K562 (cell line): Measurements from ENCODE around the gene TSPAN14. TPM values are rescaled to one million over a fixed set of nuclear protein-coding genes. Genes with fewer than 3 reads are reported as not detected.

Experiments used
- DLX4 ChIP-seq: fragments of 250-450 bp; sonication (Bioruptor Pico); IDR thresholded peaks from 2 replicates; pipeline ENCODE4 v1.6.1; 2021; ENCODE audit warnings: mild to moderate bottlenecking
- GATAD2B ChIP-seq: fragments of 450-650 bp; IDR thresholded peaks from 2 replicates; pipeline ENCODE4 v1.6.1; 2017; ENCODE audit warnings: mild to moderate bottlenecking, borderline replicate concordance
- KDM1A ChIP-seq, 2 experiments: fragments of 450-650 bp; IDR thresholded peaks; 2 replicates each; pipeline ENCODE4 v1.6.1; 2016; ENCODE audit warnings: mild to moderate bottlenecking in 2 of 2
- MED1 ChIP-seq: sonication (generic); formaldehyde crosslinking; IDR thresholded peaks from 2 replicates; pipeline ENCODE4 v1.8.1; 2023; ENCODE audit warnings: missing genetic modification reagents, borderline replicate concordance
- MTA1 ChIP-seq: fragments of 450-650 bp; IDR thresholded peaks from 2 replicates; pipeline ENCODE4 v1.6.1; 2017; ENCODE audit warnings: borderline replicate concordance
- RFX1 ChIP-seq: fragments of 450-650 bp; IDR thresholded peaks from 2 replicates; pipeline ENCODE4 v1.6.1; 2016; ENCODE audit warnings: mild to moderate bottlenecking, moderate library complexity
- SIN3A ChIP-seq, 2 experiments: fragments of 150-350 bp in 1 of 2; IDR thresholded peaks; 2 replicates each; pipeline ENCODE4 v1.6.1; 2011 to 2016; ENCODE audit warnings: borderline replicate concordance in 2 of 2, low read depth in 2 of 2, low read length in 2 of 2, mild to moderate bottlenecking in 2 of 2, moderate library complexity in 2 of 2; ENCODE audit not compliant: control insufficient read depth in 1 of 2
- ZBTB43 ChIP-seq: sonication (generic); formaldehyde crosslinking; IDR thresholded peaks from 2 replicates; pipeline ENCODE4 v1.8.0; 2023; ENCODE audit warnings: mild to moderate bottlenecking, missing genetic modification reagents
- ZC3H4 ChIP-seq: sonication (generic); formaldehyde crosslinking; IDR thresholded peaks from 2 replicates; pipeline ENCODE4 v1.9.0; 2021; ENCODE audit warnings: missing genetic modification reagents, borderline replicate concordance
- ZNF212 ChIP-seq: fragments of 450-650 bp; formaldehyde crosslinking; IDR thresholded peaks from 2 replicates; pipeline ENCODE4 v1.4.0; 2020; ENCODE audit warnings: mild to moderate bottlenecking
- ZNF311 ChIP-seq: fragments of 250-450 bp; sonication (Bioruptor Pico); IDR thresholded peaks from 2 replicates; pipeline ENCODE4 v1.4.0; 2020; ENCODE audit warnings: mild to moderate bottlenecking, moderate library complexity
- polyA plus RNA-seq, 8 experiments: library from polyadenylated mRNA; depleted of rRNA in 4 of 8; stranded (reverse) in 5 of 8; unstranded in 3 of 8; fragments of >200 nt; fragmentation: Nextera tagmentation in 2 of 8; fragmentation: Illumina TruSeq in 1 of 8; extraction: Ambion mirVana in 2 of 8; extraction: Trizol in 1 of 8; gene quantifications; 2 replicates each; pipeline versions ENCODE4 v1.2.1 to v1.2.3, GENCODE V29; 2011 to 2014; ENCODE audit warnings: inconsistent platforms in 1 of 8, missing spikeins in 1 of 8
- total RNA-seq, 7 experiments: library from RNA; depleted of rRNA in 6 of 7; stranded (reverse); fragments of >200 nt in 6 of 7; fragmentation: Illumina TruSeq in 2 of 7; extraction: Trizol in 2 of 7; gene quantifications; 2 replicates each; pipeline versions ENCODE4 v1.2.1 to v1.2.3, GENCODE V29; 2011 to 2021; ENCODE audit warnings: low replicate concordance in 1 of 7
- TF ChIP-seq, protein P1 (sequence below), 2 experiments: fragments of 450-650 bp; formaldehyde crosslinking in 1 of 2; IDR thresholded peaks; 2 replicates each; pipeline versions ENCODE4 v1.4.0 to v1.6.1; 2014 to 2020; ENCODE audit warnings: mild to moderate bottlenecking in 2 of 2, borderline replicate concordance in 1 of 2, low read depth in 1 of 2

The TSPAN14 gene
- total and polyA plus RNA-seq, 9 of the 15 experiments (the other 6 are each of a cell fraction or from before 2014, with no cell fraction given), result 5.8 to 92.9 (median 23.3) TPM

- TF ChIP-seq KDM1A (IDR thresholded peaks at IDR 0.05) (peak; percentile 31; a peak in 2 of 4 replicates), ZNF311 (CRISPR knock-in tag) (peak; percentile 69; the same call in 1 of the 2 replicates), ZNF212 (CRISPR knock-in tag) (no peak), ZC3H4 (CRISPR knock-in tag) (no peak), MED1 (CRISPR knock-in tag) (no peak), SIN3A (IDR thresholded peaks at IDR 0.05; ENCODE audit: borderline replicate concordance in 2 of 2, control insufficient read depth in 1 of 2, low read depth in 2 of 2, low read length in 2 of 2) (peak; percentile 87 to 90; a peak in 3 of 4 replicates), DLX4 (no peak), MTA1 (no peak), GATAD2B (peak; percentile 38), RFX1 (no peak), ZBTB43 (no peak)
- TF ChIP-seq, protein P1, sequence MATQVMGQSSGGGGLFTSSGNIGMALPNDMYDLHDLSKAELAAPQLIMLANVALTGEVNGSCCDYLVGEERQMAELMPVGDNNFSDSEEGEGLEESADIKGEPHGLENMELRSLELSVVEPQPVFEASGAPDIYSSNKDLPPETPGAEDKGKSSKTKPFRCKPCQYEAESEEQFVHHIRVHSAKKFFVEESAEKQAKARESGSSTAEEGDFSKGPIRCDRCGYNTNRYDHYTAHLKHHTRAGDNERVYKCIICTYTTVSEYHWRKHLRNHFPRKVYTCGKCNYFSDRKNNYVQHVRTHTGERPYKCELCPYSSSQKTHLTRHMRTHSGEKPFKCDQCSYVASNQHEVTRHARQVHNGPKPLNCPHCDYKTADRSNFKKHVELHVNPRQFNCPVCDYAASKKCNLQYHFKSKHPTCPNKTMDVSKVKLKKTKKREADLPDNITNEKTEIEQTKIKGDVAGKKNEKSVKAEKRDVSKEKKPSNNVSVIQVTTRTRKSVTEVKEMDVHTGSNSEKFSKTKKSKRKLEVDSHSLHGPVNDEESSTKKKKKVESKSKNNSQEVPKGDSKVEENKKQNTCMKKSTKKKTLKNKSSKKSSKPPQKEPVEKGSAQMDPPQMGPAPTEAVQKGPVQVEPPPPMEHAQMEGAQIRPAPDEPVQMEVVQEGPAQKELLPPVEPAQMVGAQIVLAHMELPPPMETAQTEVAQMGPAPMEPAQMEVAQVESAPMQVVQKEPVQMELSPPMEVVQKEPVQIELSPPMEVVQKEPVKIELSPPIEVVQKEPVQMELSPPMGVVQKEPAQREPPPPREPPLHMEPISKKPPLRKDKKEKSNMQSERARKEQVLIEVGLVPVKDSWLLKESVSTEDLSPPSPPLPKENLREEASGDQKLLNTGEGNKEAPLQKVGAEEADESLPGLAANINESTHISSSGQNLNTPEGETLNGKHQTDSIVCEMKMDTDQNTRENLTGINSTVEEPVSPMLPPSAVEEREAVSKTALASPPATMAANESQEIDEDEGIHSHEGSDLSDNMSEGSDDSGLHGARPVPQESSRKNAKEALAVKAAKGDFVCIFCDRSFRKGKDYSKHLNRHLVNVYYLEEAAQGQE (IDR thresholded peaks at IDR 0.05; ENCODE audit: borderline replicate concordance), result no peak
- TF ChIP-seq, protein P1 (CRISPR knock-in tag; IDR thresholded peaks at IDR 0.05; ENCODE audit: low read depth), result no peak
Measured at GRCh38 chr10:80497187-80498077, 43.3 kb downstream of the TSPAN14 start (continued).
